ENCODE measurements around the gene TMEM132C.

The TMEM132C gene

DNA sequence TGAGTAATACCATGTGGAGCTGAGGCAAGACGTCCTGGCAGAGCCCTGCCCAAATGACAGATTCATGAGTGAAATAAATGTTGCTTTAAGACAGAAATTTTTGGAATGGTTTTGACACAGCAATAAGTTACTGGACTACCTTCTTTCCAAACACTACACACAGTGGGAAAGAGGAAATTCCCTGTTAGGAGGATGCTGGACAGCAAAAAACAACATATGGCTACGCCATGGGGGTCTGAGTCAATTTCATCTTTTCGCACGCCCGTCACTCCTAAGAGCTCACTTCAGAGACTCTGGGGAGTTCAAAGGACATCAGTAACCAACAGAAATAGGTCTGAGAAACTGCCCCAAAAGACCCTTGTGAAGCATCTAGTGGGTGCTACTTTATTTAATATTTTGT lies 55.4 kb downstream of the TMEM132C start:
- TF ChIP-seq, protein P1, sequence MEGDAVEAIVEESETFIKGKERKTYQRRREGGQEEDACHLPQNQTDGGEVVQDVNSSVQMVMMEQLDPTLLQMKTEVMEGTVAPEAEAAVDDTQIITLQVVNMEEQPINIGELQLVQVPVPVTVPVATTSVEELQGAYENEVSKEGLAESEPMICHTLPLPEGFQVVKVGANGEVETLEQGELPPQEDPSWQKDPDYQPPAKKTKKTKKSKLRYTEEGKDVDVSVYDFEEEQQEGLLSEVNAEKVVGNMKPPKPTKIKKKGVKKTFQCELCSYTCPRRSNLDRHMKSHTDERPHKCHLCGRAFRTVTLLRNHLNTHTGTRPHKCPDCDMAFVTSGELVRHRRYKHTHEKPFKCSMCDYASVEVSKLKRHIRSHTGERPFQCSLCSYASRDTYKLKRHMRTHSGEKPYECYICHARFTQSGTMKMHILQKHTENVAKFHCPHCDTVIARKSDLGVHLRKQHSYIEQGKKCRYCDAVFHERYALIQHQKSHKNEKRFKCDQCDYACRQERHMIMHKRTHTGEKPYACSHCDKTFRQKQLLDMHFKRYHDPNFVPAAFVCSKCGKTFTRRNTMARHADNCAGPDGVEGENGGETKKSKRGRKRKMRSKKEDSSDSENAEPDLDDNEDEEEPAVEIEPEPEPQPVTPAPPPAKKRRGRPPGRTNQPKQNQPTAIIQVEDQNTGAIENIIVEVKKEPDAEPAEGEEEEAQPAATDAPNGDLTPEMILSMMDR (conservative IDR thresholded peaks at IDR 0.05; ENCODE audit: low read depth, low read length): no peak

DNA sequence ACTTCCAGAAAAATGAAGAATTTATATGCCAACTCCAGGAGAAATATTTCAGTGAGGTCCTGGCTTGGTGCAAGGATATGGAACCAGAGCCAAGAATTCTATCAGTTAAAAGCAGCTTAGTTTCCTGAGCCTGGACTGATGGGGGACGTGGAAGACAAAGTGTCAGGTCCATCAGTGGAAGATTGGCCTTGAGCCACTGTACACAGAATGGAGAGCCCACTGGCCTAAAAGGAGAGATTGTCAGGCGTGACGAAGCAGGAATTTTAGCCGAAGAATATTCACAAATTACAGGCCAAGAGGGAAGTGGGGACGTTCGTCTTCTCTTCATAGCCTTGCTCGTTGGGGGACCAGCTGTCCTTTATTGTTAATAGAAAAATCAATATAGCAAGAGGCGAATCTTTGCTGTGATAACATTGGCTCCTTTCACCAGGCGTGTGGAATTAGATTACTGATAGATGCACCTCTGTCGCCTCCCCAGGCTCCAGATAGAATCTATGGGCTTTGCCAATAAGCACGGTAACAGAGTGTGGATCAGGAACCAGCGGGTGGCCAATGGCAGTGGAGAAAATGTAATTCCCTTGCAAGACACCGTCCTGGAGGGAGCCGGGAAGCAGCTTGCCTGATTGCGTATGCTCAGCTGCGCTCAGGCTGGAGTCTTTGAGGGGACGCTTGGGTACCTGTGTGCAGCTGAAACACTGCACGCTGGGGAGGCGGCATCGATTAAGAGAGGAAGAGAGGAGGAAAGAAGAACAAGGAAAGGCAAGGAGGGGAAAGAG lies 56.4 kb downstream of the TMEM132C start:
- TF ChIP-seq, protein P1 (conservative IDR thresholded peaks at IDR 0.05; ENCODE audit: low read depth, low read length): no peak

More for the DNA sequence above, 55.4 kb downstream of the TMEM132C start:
- no peak overlapping the region for H3K4me3 ChIP-seq (ENCODE audit: low read depth, low read length)
- DNase-seq (ENCODE audit: low read depth): no peak

DNA sequence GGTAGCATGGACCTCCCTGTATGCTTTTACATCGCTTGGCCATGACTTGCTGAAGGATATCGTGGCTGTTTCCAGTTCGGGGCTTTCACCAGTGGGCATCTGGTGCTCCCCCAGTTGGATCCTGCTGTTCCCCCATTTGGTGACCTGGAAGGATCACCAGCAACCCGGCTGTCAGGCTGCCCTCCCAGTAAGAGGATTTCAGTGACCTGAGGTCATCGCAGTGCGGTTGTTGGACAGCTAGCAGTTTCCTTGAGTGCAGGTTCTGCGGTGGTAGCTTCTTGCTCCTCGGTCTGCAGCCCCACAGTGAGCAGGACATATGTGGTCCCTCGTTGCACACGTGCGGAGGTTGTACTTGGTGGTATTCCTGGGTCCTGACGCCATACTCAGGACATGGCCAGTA lies 58.7 kb downstream of the TMEM132C start:
- DNase-seq (ENCODE audit: low read depth): no peak
- H3K4me3 ChIP-seq (ENCODE audit: low read depth, low read length): no peak overlapping the region
- TF ChIP-seq, protein P1 (conservative IDR thresholded peaks at IDR 0.05; ENCODE audit: low read depth, low read length): no peak

More for the DNA sequence above, 56.4 kb downstream of the TMEM132C start:
- DNase-seq (ENCODE audit: low read depth): no peak
- H3K4me3 ChIP-seq (ENCODE audit: low read depth, low read length): no peak overlapping the region

DNA sequence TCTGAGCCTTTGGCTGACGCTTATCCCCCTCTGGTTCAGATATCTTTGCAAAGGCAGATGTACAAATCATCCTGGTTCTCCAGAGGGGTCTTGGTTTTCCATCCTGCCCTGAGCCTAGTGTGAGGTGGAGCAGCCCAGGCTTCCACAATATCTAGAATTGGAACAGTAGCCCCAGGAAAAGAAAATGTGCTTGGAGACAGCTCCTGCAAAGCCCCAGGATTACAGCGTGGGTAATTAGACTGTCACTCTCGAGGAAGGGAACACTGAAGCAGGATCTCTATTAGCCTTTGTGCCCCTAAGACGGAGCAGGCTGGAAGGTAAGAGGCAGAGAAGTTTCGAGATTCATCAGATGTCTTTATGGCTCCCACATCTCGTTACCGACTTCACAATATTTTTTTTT lies 59.4 kb downstream of the TMEM132C start:
- H3K4me3 ChIP-seq (ENCODE audit: low read depth, low read length): no peak overlapping the region
- no peak for DNase-seq (ENCODE audit: low read depth)
- TF ChIP-seq, protein P1 (conservative IDR thresholded peaks at IDR 0.05; ENCODE audit: low read depth, low read length): no peak

DNA sequence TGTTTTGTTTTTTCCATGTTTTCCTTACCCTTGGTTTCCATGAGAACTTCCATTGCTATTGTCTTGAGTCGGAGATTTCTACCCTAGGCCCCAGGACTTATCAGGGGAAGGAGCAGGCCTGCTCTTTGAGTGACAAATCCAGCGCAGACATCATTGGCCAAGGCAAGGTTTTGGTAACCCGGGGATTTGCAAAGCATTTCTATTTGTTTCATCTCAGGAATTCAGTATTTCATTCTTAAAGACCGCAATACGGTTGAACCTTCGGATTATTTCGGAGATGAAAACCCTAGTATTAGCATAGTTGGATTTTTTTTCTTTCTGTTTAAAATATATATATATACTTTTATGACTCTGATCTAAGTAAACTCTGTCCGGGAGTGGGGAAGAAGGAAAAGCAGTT lies 62.0 kb downstream of the TMEM132C start:
- DNase-seq (ENCODE audit: low read depth): no peak
- H3K4me3 ChIP-seq (ENCODE audit: low read depth, low read length): no peak overlapping the region
- TF ChIP-seq, protein P1 (conservative IDR thresholded peaks at IDR 0.05; ENCODE audit: low read depth, low read length): no peak

DNA sequence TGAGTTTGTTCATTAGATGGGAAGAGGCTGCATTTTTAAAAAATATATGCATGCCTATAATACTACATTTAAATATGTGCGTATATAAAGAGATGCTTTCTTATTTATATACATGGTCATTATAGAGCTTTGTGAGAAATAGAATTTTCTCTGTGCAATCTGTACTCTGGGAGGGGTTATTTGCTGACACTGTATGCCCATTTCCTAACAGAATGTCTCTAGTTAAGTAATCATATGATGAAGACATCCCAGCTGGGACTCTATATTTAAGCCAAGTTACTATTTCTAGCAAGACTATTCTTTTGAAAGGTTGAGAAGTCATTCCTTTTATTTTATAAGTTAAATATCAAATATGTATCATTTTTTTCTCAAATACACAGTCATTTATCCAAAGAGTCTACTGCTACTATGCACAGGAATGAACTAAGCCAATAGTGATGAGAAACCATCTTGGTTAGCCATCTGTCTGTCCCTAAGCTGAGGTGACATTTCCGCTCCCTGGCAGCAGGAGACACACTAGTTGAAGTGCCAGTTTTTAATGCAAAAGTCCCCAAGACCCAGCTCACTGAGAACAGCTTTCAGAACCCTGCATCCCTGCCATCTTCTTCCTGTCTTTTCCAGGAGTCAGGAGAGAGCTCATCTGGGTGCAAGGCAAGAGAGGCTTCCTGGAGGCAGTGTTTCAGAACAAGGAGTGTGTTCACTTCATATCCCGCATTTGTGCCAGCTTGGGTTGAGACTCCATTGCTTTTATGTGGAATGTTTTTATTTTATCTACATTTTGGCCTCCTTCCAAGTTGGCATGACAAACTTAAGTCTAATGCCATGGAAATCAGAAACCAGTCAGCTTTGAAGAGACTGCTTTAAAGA lies 69.5 kb downstream of the TMEM132C start:
- no peak overlapping the region for H3K4me3 ChIP-seq (ENCODE audit: low read depth, low read length)
- DNase-seq (ENCODE audit: low read depth): no peak
- TF ChIP-seq, protein P1 (conservative IDR thresholded peaks at IDR 0.05; ENCODE audit: low read depth, low read length): no peak
